GM20000 (cell line): Measurements from ENCODE around the gene BOC.
A peak's percentile ranks its signal among the peaks of the same experiment; 100 is the strongest.

Experiments
- DNase-seq: peaks from one replicate; pipeline ENCODE4 v3.0.0; 2012; ENCODE audit warnings: low spot score
- TF ChIP-seq, protein P1 (sequence below): IDR thresholded peaks from 2 replicates; pipeline ENCODE4 v1.5.1; 2012; ENCODE audit warnings: mild to moderate bottlenecking, control low read depth; ENCODE audit errors: extremely low read depth, missing control alignments

BOC gene

DNA sequence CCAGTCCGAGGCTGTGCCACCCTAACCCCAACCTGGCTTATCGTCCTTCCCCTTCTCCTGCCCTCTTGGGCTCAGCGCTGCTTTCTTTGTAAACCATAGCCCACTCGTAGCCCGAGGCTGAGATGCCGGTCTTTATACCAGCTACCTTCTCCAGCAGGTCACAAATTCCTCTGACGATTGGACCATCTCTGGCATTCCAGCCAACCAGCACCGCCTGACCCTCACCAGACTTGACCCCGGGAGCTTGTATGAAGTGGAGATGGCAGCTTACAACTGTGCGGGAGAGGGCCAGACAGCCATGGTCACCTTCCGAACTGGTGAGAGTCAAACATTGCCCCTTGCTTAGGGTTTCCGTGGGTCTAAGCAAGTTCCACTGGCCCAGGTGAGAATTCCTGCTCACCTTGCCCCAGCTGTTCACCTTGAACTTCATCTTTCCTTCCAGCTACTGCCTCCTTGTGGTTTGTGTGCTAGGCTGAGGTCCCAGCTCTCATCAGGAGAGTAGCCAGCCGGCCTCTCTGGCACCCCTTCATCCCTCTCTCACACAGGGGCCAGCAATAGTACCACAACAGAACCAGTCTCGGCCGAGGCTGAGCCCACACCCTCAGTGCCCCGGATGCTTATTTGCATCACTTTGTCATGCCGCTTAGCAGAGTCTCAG, 66.7 kb downstream of the BOC start:
- DNase-seq: no peak
- TF ChIP-seq, protein P1, sequence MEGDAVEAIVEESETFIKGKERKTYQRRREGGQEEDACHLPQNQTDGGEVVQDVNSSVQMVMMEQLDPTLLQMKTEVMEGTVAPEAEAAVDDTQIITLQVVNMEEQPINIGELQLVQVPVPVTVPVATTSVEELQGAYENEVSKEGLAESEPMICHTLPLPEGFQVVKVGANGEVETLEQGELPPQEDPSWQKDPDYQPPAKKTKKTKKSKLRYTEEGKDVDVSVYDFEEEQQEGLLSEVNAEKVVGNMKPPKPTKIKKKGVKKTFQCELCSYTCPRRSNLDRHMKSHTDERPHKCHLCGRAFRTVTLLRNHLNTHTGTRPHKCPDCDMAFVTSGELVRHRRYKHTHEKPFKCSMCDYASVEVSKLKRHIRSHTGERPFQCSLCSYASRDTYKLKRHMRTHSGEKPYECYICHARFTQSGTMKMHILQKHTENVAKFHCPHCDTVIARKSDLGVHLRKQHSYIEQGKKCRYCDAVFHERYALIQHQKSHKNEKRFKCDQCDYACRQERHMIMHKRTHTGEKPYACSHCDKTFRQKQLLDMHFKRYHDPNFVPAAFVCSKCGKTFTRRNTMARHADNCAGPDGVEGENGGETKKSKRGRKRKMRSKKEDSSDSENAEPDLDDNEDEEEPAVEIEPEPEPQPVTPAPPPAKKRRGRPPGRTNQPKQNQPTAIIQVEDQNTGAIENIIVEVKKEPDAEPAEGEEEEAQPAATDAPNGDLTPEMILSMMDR: peak; percentile 9

- TF ChIP-seq, protein P1: no peak
- no peak for DNase-seq
These were observed 67.2 kb downstream of the BOC start for GRCh38 chr3:113278599-113278955.

DNA sequence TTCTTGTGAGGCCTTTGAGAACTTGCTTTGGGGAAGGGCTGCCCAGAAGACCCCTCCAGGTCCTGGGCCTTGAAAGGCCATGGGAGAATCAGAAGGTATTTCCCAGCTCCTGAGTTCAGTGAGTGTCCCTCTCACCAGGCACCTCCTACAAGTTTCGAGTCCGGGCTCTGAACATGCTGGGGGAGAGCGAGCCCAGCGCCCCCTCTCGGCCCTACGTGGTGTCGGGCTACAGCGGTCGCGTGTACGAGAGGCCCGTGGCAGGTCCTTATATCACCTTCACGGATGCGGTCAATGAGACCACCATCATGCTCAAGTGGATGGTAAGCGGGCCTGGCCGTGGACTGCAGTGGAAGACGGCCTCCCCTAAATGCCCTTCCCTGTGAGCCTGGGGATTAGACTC, 68.3 kb downstream of the BOC start:
- TF ChIP-seq, protein P1: no peak
- DNase-seq: no peak

DNA sequence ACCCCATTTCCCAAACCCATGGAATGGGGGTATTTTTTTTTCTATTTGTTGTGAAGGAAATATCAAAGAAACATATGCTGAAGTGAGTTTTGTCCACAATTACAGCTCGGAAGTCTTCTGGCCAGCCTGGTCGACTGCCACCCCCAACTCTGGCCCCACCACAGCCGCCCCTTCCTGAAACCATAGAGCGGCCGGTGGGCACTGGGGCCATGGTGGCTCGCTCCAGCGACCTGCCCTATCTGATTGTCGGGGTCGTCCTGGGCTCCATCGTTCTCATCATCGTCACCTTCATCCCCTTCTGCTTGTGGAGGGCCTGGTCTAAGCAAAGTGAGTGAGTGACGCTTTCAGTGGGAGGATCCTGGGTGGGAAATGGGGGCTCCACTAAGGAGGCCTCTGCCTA, 71.9 kb downstream of the BOC start:
- TF ChIP-seq, protein P1: no peak
- DNase-seq: no peak

DNA sequence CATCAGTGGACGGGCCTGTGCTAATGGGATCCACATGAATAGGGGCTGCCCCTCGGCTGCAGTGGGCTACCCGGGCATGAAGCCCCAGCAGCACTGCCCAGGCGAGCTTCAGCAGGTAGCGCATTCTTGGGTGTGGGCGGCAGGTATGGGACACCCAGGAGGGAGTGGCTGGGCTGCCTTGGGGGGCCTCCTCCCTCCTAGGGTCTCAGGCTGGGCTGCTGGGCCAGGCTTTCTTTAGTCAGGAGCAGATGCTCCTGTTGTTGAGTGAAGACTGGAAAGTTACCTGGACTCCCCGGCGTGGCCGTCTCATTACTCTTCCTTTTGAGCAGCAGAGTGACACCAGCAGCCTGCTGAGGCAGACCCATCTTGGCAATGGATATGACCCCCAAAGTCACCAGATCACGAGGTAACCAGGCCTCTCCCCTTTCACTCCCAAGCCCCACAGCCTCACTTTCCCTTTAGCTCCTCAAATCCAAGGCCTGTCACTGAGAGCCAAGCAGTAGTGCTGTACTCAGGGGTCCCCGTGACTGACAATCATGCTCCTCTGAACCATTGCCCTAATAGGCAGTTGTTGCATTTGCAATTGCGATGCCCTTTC, 73.2 kb downstream of the BOC start:
- TF ChIP-seq, protein P1: no peak
- no peak for DNase-seq

- TF ChIP-seq, protein P1: no peak
- no peak for DNase-seq
These were observed 73.9 kb downstream of the BOC start for GRCh38 chr3:113285226-113285625.

DNA sequence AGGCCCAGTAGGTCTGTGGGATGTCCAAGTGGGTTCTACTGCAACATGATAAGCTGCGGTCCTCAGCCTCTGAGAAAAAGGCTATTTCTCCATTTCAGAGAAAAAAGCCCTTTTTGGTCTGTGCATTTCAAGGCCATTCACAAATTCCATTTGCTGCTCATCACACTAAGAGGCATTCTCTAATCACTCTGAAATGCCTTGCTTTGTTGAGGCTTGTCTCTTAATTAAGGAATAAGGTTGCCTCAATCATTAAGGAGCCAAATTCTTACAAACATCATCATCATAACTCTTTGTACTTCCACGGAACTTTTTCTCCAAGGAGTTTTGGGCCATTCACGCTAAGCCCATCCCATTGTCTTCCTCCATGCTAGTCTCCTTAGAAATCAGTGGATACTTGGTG, 74.4 kb downstream of the BOC start:
- DNase-seq: no peak
- TF ChIP-seq, protein P1: no peak
